K562 (cell line): ENCODE measurements around the gene DAGLA. TPM values are rescaled to one million over a fixed set of nuclear protein-coding genes. Genes with fewer than 3 reads are reported as not detected.

Source experiments
- ATAC-seq: fragments of 200-7000 bp; cut with Tn5 transposase; 3 replicates; pipeline ENCODE4 v1.9.1; 2020; ENCODE audit warnings: moderate library complexity
- BruUV-seq: library from RNA; stranded (reverse); fragments of 400-500 nt; replicated peaks from 2 replicates; lab custom pipeline; 2021; lab: Mats Ljungman, UMichigan
- CTCF ChIA-PET: fragments of 300-600 bp; formaldehyde crosslinking; extraction: SDS; loops from one replicate; lab custom pipeline; 2021; ENCODE audit warnings: low intra/inter-chr PET ratio; lab: Yijun Ruan, JAX
- POLR2A ChIA-PET: fragments of 300-600, 350-650 bp; sonication (Branson Sonifier 250); formaldehyde crosslinking; extraction: SDS; loops from one replicate; lab custom pipeline; 2021; ENCODE audit warnings: antibody characterized with exemption, inconsistent platforms; lab: Yijun Ruan, JAX
- DNase-seq, 4 experiments: peaks; one replicate each; pipeline versions ENCODE4 v3.0.0 to v3.0.0-alpha.2; 2011 to 2018; ENCODE audit warnings: low spot score in 3 of 4, mixed read lengths in 3 of 4; ENCODE audit errors: extremely low read depth in 1 of 4
- FAIRE-seq: peaks from 2 replicates; lab custom pipeline; 2011; peaks lifted over from hg19 to GRCh38; lab: Jason Lieb, UNC
- H2AFZ ChIP-seq: 2 replicates; pipeline ENCODE4 v1.6.0; 2011; ENCODE audit warnings: low read depth, low read length, control low read depth, inconsistent platforms
- H3K27ac ChIP-seq: fragments of 200-600 bp; 3 replicates; pipeline ENCODE4 v1.8.0; 2011; ENCODE audit warnings: low read depth, mild to moderate bottlenecking, control low read depth, inconsistent platforms, low read length, moderate library complexity, mixed read lengths; ENCODE audit errors: extremely low read depth
- H3K27me3 ChIP-seq, 2 experiments: fragments of 300-600 bp in 1 of 2; 2 replicates in 1 of 2; 3 replicates in 1 of 2; pipeline versions ENCODE4 v1.6.0 to v1.8.0; 2011; ENCODE audit warnings: inconsistent platforms in 2 of 2, low read length in 2 of 2, mild to moderate bottlenecking in 1 of 2, mixed read lengths in 1 of 2, moderate library complexity in 1 of 2; ENCODE audit not compliant: control insufficient read depth in 2 of 2, insufficient read depth in 2 of 2
- H3K36me3 ChIP-seq: fragments of 300-600 bp; 3 replicates; pipeline ENCODE4 v1.8.0; 2011; ENCODE audit warnings: mild to moderate bottlenecking, low read length, inconsistent platforms; ENCODE audit not compliant: control insufficient read depth, insufficient read depth
- H3K4me1 ChIP-seq, 2 experiments: fragments of 200-600 bp in 1 of 2; replicated peaks in 1 of 2; 2 replicates in 1 of 2; 3 replicates in 1 of 2; pipeline versions ENCODE4 v1.5.1 to v1.8.0; 2011; ENCODE audit warnings: inconsistent platforms in 2 of 2, low read length in 2 of 2, mild to moderate bottlenecking in 1 of 2, mixed read lengths in 1 of 2, moderate library complexity in 1 of 2; ENCODE audit not compliant: control insufficient read depth in 2 of 2, insufficient read depth in 2 of 2
- H3K4me2 ChIP-seq: 2 replicates; pipeline ENCODE4 v1.6.1; 2011; ENCODE audit warnings: low read length, control low read depth, inconsistent platforms, mixed read lengths; ENCODE audit not compliant: insufficient read depth
- H3K4me3 ChIP-seq: fragments of 200-600 bp; sonication (generic), shearing (Covaris generic); 2 replicates; pipeline ENCODE4 v1.5.1; 2016; ENCODE audit warnings: control low read depth, inconsistent platforms
- H3K79me2 ChIP-seq: fragments of 200-600 bp; 3 replicates; pipeline ENCODE4 v1.8.0; 2011; ENCODE audit warnings: low read length, inconsistent platforms; ENCODE audit not compliant: control insufficient read depth, insufficient read depth
- H3K9ac ChIP-seq, 2 experiments: 2 replicates each; pipeline versions ENCODE4 v1.6.0 to v1.6.1; 2011; ENCODE audit warnings: low read depth in 2 of 2, low read length in 2 of 2, control low read depth in 1 of 2, inconsistent platforms in 1 of 2, mild to moderate bottlenecking in 1 of 2, mixed read lengths in 1 of 2; ENCODE audit not compliant: insufficient read depth in 1 of 2
- H3K9me1 ChIP-seq: one replicate; pipeline ENCODE4 v1.6.0; 2011; ENCODE audit warnings: inconsistent platforms, mild to moderate bottlenecking, low read length, moderate library complexity; ENCODE audit not compliant: control insufficient read depth, insufficient read depth
- H3K9me3 ChIP-seq: replicated peaks from 2 replicates; pipeline ENCODE4 v1.5.1; 2011; ENCODE audit warnings: low read depth, low read length, inconsistent platforms; ENCODE audit not compliant: control insufficient read depth, insufficient read depth
- H4K20me1 ChIP-seq: replicated peaks from 2 replicates; pipeline ENCODE4 v1.6.1; 2011; ENCODE audit warnings: low read length, inconsistent platforms, mixed read lengths; ENCODE audit not compliant: control insufficient read depth, insufficient read depth
- BCOR ChIP-seq: fragments of 450-650 bp; IDR thresholded peaks from 2 replicates; pipeline ENCODE4 v1.6.1; 2016
- MEF2D ChIP-seq: conservative IDR thresholded peaks from 2 replicates; pipeline ENCODE4 v1.6.1; 2016; ENCODE audit warnings: low read depth, missing genetic modification characterization, missing compliant biosample characterization
- NBN ChIP-seq: fragments of 450-650 bp; IDR thresholded peaks from 2 replicates; pipeline ENCODE4 v1.6.1; 2016; ENCODE audit warnings: low read depth, mild to moderate bottlenecking
- NFRKB ChIP-seq: fragments of 450-650 bp; IDR thresholded peaks from 2 replicates; pipeline ENCODE4 v1.6.1; 2016; ENCODE audit warnings: low read depth
- SMARCB1 ChIP-seq: IDR thresholded peaks from 2 replicates; pipeline ENCODE4 v1.6.1; 2011; ENCODE audit warnings: improper control_type of control experiment, low read depth; ENCODE audit not compliant: insufficient read length
- SRSF7 ChIP-seq: fragments of 200-400 bp; formaldehyde crosslinking; optimal IDR thresholded peaks from 2 replicates; pipeline ENCODE3; 2017; ENCODE audit warnings: mild to moderate bottlenecking, low read depth, low read length
- ZC3H4 ChIP-seq: sonication (generic); formaldehyde crosslinking; IDR thresholded peaks from 2 replicates; pipeline ENCODE4 v1.9.0; 2021; ENCODE audit warnings: missing genetic modification reagents, borderline replicate concordance
- ZNF263 ChIP-seq: sonication (generic); formaldehyde crosslinking; IDR thresholded peaks from 2 replicates; pipeline ENCODE4 v1.8.0; 2022; ENCODE audit warnings: mild to moderate bottlenecking, missing genetic modification reagents, borderline replicate concordance
- ZNF384 ChIP-seq: IDR thresholded peaks from 2 replicates; pipeline ENCODE4 v1.6.1; 2012; ENCODE audit warnings: low read depth, low read length, improper control_type of control experiment
- ZNF766 ChIP-seq: fragments of 200-800 bp; sonication (Bioruptor generic); conservative IDR thresholded peaks from 2 replicates; pipeline ENCODE4 v1.6.1; 2016; ENCODE audit warnings: missing genetic modification characterization, missing compliant biosample characterization
- WGBS: fragments of 100-300 bp; shearing (Covaris generic); methylation state at CpG from one replicate; pipeline ENCODE4 v1.1.6; 2016; ENCODE audit warnings: low coverage, mixed read lengths; ENCODE audit not compliant: insufficient coverage; ENCODE audit errors: missing lambda C conversion rate; 5-methylcytosine and 5-hydroxymethylcytosine counted together
- in situ Hi-C: fragments of 300-500 bp; cut with MboI; formaldehyde crosslinking; loops from 4 replicates; pipeline ENCODE4 v1.15.0; 2018; ENCODE audit warnings: inconsistent platforms, mixed read lengths
- intact Hi-C: fragments of 100-400 bp; cut with micrococcal nuclease; formaldehyde crosslinking; loops from 2 replicates; pipeline ENCODE4 v1.14.2; 2022
- polyA plus RNA-seq, 8 experiments: library from polyadenylated mRNA; depleted of rRNA in 4 of 8; stranded (reverse) in 5 of 8; unstranded in 3 of 8; fragments of >200 nt; fragmentation: Nextera tagmentation in 2 of 8; fragmentation: Illumina TruSeq in 1 of 8; extraction: Ambion mirVana in 2 of 8; extraction: Trizol in 1 of 8; gene quantifications; 2 replicates each; pipeline versions ENCODE4 v1.2.1 to v1.2.3, GENCODE V29; 2011 to 2014; ENCODE audit warnings: inconsistent platforms in 1 of 8, missing spikeins in 1 of 8
- total RNA-seq, 7 experiments: library from RNA; depleted of rRNA in 6 of 7; stranded (reverse); fragments of >200 nt in 6 of 7; fragmentation: Illumina TruSeq in 2 of 7; extraction: Trizol in 2 of 7; gene quantifications; 2 replicates each; pipeline versions ENCODE4 v1.2.1 to v1.2.3, GENCODE V29; 2011 to 2021; ENCODE audit warnings: low replicate concordance in 1 of 7
- TF ChIP-seq, protein P1 (sequence below): fragments of 200-800 bp; sonication (Bioruptor generic); IDR thresholded peaks from 2 replicates; pipeline ENCODE4 v1.6.1; 2016; ENCODE audit warnings: missing genetic modification characterization, missing compliant biosample characterization
- TF ChIP-seq, protein P2 (sequence below): fragments of 250-450 bp; sonication (Bioruptor Pico); IDR thresholded peaks from 2 replicates; pipeline ENCODE4 v1.5.0; 2021
- TF ChIP-seq, protein P3 (sequence below): fragments of 250-450 bp; sonication (Bioruptor Pico); IDR thresholded peaks from 2 replicates; pipeline ENCODE4 v1.8.0; 2021; ENCODE audit warnings: borderline replicate concordance, mild to moderate bottlenecking, moderate library complexity; ENCODE audit not compliant: poor library complexity, severe bottlenecking
- TF ChIP-seq, protein P4 (sequence below): sonication (generic); formaldehyde crosslinking; IDR thresholded peaks from 2 replicates; pipeline ENCODE4 v1.8.1; 2023; ENCODE audit warnings: mild to moderate bottlenecking, missing genetic modification reagents, moderate library complexity

Gene DAGLA
- total and polyA plus RNA-seq, 9 of the 15 experiments (the other 6 are each of a cell fraction or from before 2014, with no cell fraction given), result 0.03 to 0.16 (median 0.04) TPM; not detected in 4

DNA sequence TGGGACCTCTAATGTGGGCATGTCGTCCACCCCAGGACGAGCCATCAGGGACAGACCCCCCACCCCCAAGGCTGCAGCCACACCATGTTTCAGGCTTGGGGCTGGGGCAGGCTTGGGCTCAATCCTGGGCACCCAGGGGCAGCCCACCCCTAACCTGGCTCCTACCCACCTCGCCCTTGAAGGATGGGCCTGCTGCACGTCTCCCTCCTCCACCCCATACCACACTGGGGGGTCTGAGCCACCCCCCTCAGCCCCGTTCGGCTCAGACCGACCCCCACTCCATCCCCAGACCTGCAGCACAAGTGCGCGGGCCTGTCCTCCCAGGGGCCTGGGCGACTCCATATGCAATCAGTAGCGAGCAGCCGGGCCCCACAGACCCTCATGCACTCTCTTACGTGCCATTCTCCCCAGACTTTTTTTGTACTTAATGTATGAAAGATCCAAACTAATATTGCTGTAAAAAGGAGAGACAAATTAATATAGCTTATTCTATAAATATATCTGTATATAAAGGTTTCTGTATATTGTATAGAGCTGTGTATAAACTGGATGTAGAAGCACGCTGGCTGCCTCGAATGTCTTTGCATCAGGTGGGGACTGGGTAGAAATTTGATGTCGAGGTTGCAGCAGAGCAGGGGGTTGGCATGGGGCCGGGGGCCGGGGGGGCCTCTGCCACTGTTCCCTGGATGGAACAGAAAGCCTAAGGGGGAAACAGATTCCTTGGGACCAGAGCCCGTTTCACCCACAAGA, 66.4 kb downstream of the DAGLA start:
- no peak for TF ChIP-seq ZNF384
- no peak for TF ChIP-seq SRSF7
- no peak for TF ChIP-seq NBN
- TF ChIP-seq, protein P1, sequence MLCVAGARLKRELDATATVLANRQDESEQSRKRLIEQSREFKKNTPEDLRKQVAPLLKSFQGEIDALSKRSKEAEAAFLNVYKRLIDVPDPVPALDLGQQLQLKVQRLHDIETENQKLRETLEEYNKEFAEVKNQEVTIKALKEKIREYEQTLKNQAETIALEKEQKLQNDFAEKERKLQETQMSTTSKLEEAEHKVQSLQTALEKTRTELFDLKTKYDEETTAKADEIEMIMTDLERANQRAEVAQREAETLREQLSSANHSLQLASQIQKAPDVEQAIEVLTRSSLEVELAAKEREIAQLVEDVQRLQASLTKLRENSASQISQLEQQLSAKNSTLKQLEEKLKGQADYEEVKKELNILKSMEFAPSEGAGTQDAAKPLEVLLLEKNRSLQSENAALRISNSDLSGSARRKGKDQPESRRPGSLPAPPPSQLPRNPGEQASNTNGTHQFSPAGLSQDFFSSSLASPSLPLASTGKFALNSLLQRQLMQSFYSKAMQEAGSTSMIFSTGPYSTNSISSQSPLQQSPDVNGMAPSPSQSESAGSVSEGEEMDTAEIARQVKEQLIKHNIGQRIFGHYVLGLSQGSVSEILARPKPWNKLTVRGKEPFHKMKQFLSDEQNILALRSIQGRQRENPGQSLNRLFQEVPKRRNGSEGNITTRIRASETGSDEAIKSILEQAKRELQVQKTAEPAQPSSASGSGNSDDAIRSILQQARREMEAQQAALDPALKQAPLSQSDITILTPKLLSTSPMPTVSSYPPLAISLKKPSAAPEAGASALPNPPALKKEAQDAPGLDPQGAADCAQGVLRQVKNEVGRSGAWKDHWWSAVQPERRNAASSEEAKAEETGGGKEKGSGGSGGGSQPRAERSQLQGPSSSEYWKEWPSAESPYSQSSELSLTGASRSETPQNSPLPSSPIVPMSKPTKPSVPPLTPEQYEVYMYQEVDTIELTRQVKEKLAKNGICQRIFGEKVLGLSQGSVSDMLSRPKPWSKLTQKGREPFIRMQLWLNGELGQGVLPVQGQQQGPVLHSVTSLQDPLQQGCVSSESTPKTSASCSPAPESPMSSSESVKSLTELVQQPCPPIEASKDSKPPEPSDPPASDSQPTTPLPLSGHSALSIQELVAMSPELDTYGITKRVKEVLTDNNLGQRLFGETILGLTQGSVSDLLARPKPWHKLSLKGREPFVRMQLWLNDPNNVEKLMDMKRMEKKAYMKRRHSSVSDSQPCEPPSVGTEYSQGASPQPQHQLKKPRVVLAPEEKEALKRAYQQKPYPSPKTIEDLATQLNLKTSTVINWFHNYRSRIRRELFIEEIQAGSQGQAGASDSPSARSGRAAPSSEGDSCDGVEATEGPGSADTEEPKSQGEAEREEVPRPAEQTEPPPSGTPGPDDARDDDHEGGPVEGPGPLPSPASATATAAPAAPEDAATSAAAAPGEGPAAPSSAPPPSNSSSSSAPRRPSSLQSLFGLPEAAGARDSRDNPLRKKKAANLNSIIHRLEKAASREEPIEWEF (CRISPR knock-in tag), result no peak
- TF ChIP-seq, protein P2, sequence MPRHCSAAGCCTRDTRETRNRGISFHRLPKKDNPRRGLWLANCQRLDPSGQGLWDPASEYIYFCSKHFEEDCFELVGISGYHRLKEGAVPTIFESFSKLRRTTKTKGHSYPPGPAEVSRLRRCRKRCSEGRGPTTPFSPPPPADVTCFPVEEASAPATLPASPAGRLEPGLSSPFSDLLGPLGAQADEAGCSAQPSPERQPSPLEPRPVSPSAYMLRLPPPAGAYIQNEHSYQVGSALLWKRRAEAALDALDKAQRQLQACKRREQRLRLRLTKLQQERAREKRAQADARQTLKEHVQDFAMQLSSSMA, result no peak
- TF ChIP-seq MEF2D, result no peak
- TF ChIP-seq, protein P3, sequence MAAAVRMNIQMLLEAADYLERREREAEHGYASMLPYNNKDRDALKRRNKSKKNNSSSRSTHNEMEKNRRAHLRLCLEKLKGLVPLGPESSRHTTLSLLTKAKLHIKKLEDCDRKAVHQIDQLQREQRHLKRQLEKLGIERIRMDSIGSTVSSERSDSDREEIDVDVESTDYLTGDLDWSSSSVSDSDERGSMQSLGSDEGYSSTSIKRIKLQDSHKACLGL (CRISPR knock-in tag), result no peak
- TF ChIP-seq NFRKB, result no peak
- TF ChIP-seq BCOR, result no peak
- TF ChIP-seq SMARCB1, result no peak
- TF ChIP-seq, protein P4, sequence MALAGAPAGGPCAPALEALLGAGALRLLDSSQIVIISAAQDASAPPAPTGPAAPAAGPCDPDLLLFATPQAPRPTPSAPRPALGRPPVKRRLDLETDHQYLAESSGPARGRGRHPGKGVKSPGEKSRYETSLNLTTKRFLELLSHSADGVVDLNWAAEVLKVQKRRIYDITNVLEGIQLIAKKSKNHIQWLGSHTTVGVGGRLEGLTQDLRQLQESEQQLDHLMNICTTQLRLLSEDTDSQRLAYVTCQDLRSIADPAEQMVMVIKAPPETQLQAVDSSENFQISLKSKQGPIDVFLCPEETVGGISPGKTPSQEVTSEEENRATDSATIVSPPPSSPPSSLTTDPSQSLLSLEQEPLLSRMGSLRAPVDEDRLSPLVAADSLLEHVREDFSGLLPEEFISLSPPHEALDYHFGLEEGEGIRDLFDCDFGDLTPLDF (CRISPR knock-in tag), result no peak
- TF ChIP-seq ZNF766 (CRISPR knock-in tag), result no peak
- TF ChIP-seq ZNF263 (CRISPR knock-in tag), result no peak
- TF ChIP-seq ZC3H4 (CRISPR knock-in tag), result no peak
- Histone ChIP-seq H3K27me3 (no peaks in the 10 kb centered on the region), H3K4me1 (peaks cover 42 to 83% of the 10 kb centered on the region in 2 experiments), H3K4me3 (no peak overlapping the region), H4K20me1 (no peaks in the 10 kb centered on the region), H3K9me1 (no peaks in the 10 kb centered on the region), H3K27ac (no peak overlapping the region), H3K9me3 (no peaks in the 10 kb centered on the region), H3K9ac (no peak overlapping the region; a peak in 1 of 4 replicates), H3K4me2 (no peak overlapping the region), H3K79me2 (no peaks in the 10 kb centered on the region), H2AFZ (no peak overlapping the region), H3K36me3 (no peaks in the 10 kb centered on the region)
- intact Hi-C loops, result loop anchor here (5.0 kb wide), 1 partner anchor 361 kb away; no protein-coding TSS in a partner anchor
- FAIRE-seq (no peak), DNase-seq (no peak), ATAC-seq (no peak)
- in situ Hi-C loops, result loop anchor here (5.0 kb wide), 1 partner anchor 46 kb away; the partner anchor contains the start of genes FEN1 and TMEM258
- ChIA-PET POLR2A (interaction anchor here (0.7 to 2.2 kb wide), 3 partner anchors 46 to 1939 kb away, joined by 3 to 8 read pairs (median 4); partner anchors contain the start of genes FEN1 and TMEM258), CTCF (interaction anchor here (0.7 to 1.5 kb wide), 4 partner anchors 18 to 42 kb away, joined by 3 to 10 read pairs (median 4); no protein-coding TSS in a partner anchor)
- WGBS, result 49% methylated on average over 19 of the region's 19 CpGs
- no TSS peak for BruUV-seq
